ENCODE results near the gene SV2C. TPM values are rescaled to one million over a fixed set of nuclear protein-coding genes. Genes with fewer than 3 reads are reported as not detected.

Gene SV2C
- total RNA-seq, 2 donors from 2014 or later, result not detected

DNA sequence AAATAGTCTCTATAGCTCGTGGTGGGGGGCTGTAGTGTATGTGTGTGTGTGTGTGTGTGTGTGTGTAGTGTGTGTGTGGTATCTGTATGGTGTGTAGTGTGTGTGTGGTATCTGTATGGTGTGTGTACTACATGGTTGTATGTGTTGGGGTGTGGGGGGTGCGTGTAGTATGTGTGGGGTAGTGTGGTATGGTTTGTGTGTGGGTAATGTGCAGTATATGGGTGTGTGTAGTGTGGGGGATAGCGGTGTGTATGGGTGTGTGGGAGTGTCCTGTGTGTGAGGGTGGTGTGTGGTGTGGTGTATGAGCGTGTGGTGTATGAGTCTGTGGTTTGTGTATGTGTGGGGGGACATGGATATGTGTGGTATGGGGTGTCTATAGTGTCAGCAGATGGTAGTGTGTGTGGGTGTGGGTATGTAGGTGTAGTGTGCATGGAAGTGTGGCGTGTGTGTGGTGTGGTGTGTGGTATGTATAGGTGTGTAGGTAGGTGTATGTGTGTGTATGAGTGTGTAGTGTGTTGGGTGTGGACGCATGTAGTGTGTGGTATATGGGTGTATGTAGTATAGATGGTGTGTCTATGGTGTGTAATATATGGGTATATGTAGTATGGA, 174.1 kb downstream of the SV2C start:
- 72 to 79% methylated on average over 3 to 6 of the region's 6 CpGs for WGBS, 2 experiments (ENCODE audit: insufficient coverage in 1 of 2, insufficient read length in 1 of 2)
- Histone ChIP-seq H3K9me3 (ENCODE audit: control insufficient read depth, low read length) (no peaks in the 10 kb centered on the region), H3K27me3 (ENCODE audit: control insufficient read depth, insufficient read depth, low read length, poor library complexity, severe bottlenecking) (peaks cover 11% of the 10 kb centered on the region), H3K36me3 (ENCODE audit: control insufficient read depth, insufficient read depth, low read length) (no peaks in the 10 kb centered on the region), H3K4me3 (ENCODE audit: low read length) (no peak overlapping the region), H3K4me1 (ENCODE audit: control insufficient read depth, insufficient read depth, low read length) (no peaks in the 10 kb centered on the region), H3K27ac (ENCODE audit: low read depth, low read length) (no peak overlapping the region), H3K9ac (ENCODE audit: extremely low read depth, low read length, poor library complexity, severe bottlenecking) (no peak overlapping the region)
- no peak for DNase-seq
- Mint-ChIP-seq H3K36me3 (ENCODE audit: low read depth) (no peaks in the 10 kb centered on the region), H3K27ac (no peak overlapping the region), H3K9me3 (no peaks in the 10 kb centered on the region), H3K4me1 (no peaks in the 10 kb centered on the region), H3K4me3 (no peak overlapping the region), H3K27me3 (ENCODE audit: insufficient read depth) (peaks cover 12% of the 10 kb centered on the region)
- TF ChIP-seq, protein P1, sequence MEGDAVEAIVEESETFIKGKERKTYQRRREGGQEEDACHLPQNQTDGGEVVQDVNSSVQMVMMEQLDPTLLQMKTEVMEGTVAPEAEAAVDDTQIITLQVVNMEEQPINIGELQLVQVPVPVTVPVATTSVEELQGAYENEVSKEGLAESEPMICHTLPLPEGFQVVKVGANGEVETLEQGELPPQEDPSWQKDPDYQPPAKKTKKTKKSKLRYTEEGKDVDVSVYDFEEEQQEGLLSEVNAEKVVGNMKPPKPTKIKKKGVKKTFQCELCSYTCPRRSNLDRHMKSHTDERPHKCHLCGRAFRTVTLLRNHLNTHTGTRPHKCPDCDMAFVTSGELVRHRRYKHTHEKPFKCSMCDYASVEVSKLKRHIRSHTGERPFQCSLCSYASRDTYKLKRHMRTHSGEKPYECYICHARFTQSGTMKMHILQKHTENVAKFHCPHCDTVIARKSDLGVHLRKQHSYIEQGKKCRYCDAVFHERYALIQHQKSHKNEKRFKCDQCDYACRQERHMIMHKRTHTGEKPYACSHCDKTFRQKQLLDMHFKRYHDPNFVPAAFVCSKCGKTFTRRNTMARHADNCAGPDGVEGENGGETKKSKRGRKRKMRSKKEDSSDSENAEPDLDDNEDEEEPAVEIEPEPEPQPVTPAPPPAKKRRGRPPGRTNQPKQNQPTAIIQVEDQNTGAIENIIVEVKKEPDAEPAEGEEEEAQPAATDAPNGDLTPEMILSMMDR (conservative IDR thresholded peaks at IDR 0.05), result no peak

DNA sequence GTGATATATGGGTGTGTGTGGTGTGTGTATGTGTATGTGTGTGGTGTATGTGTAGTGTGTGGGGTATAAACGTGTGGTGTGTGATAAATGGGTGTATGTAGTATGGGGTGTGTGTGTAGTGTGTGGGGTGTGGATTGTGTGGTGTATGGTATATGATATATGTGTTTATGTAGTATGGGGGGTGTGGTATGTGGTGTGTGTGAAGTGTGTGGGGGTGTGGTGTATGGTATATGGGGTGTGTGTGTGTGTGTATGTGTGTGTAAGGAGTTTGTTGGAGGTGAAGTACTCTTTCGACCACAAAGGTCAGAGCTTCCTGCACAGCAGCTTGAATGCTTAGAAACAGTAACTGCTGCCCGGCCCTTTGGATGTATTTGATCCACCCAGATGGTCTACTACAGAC, 174.7 kb downstream of the SV2C start:
- Histone ChIP-seq H3K27ac (ENCODE audit: low read depth, low read length) (no peak overlapping the region), H3K9me3 (ENCODE audit: control insufficient read depth, low read length) (no peaks in the 10 kb centered on the region), H3K9ac (ENCODE audit: extremely low read depth, low read length, poor library complexity, severe bottlenecking) (no peak overlapping the region), H3K36me3 (ENCODE audit: control insufficient read depth, insufficient read depth, low read length) (no peaks in the 10 kb centered on the region), H3K4me1 (ENCODE audit: control insufficient read depth, insufficient read depth, low read length) (no peaks in the 10 kb centered on the region), H3K27me3 (ENCODE audit: control insufficient read depth, insufficient read depth, low read length, poor library complexity, severe bottlenecking) (peaks cover 11% of the 10 kb centered on the region), H3K4me3 (ENCODE audit: low read length) (no peak overlapping the region)
- Mint-ChIP-seq H3K36me3 (ENCODE audit: low read depth) (no peaks in the 10 kb centered on the region), H3K9me3 (no peaks in the 10 kb centered on the region), H3K4me1 (no peaks in the 10 kb centered on the region), H3K4me3 (no peak overlapping the region), H3K27me3 (ENCODE audit: insufficient read depth) (peaks cover 16% of the 10 kb centered on the region), H3K27ac (no peak overlapping the region)
- WGBS, 2 experiments (ENCODE audit: insufficient coverage in 1 of 2, insufficient read length in 1 of 2), result 79 to 92% methylated on average over 2 to 3 of the region's 3 CpGs
- TF ChIP-seq, protein P1 (conservative IDR thresholded peaks at IDR 0.05), result no peak
- DNase-seq, result no peak

DNA sequence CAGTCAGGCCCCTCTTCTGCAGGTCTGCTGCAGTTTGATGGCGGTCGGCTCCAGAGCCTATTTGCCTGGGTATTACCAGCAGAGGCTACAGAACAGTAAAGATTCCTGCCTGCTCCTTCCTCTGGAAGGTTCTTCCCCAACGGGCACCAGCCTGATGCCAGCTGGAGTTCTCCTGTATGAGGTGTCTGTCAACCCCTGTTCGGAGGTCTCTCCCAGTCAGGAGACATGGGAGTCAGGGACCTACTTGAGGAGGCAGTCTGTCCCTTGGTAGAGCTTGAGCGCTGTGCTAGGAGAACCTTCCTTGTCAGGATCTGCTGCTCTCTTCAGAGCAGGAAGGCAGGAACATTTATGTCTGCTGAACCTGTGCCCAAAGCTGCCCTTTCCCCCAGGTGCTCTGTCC, 181.5 kb downstream of the SV2C start:
- Histone ChIP-seq H3K27me3 (ENCODE audit: control insufficient read depth, insufficient read depth, low read length, poor library complexity, severe bottlenecking) (no peaks in the 10 kb centered on the region), H3K9me3 (ENCODE audit: control insufficient read depth, low read length) (no peaks in the 10 kb centered on the region), H3K4me1 (ENCODE audit: control insufficient read depth, insufficient read depth, low read length) (no peaks in the 10 kb centered on the region), H3K4me3 (ENCODE audit: low read length) (no peak overlapping the region), H3K9ac (ENCODE audit: extremely low read depth, low read length, poor library complexity, severe bottlenecking) (no peak overlapping the region), H3K27ac (ENCODE audit: low read depth, low read length) (no peak overlapping the region), H3K36me3 (ENCODE audit: control insufficient read depth, insufficient read depth, low read length) (no peaks in the 10 kb centered on the region)
- Mint-ChIP-seq H3K9me3 (no peaks in the 10 kb centered on the region), H3K27me3 (ENCODE audit: insufficient read depth) (peaks cover 4% of the 10 kb centered on the region), H3K36me3 (ENCODE audit: low read depth) (no peaks in the 10 kb centered on the region), H3K27ac (no peak overlapping the region), H3K4me3 (no peak overlapping the region), H3K4me1 (peaks cover 2% of the 10 kb centered on the region)
- TF ChIP-seq, protein P1 (conservative IDR thresholded peaks at IDR 0.05), result no peak
- WGBS, 2 experiments (ENCODE audit: insufficient coverage in 1 of 2, insufficient read length in 1 of 2), result 83 to 96% methylated on average over 3 to 5 of the region's 5 CpGs
- no peak for DNase-seq

All from endodermal cell (in vitro differentiated cells).